HG03469 (cell line): ENCODE measurements around the gene C6orf132.
"Not testable (repeated sequence)": the region's sequence is repeated elsewhere in the genome, so short reads cannot be mapped to it uniquely, and the experiment has no call there.

Experiments
- ATAC-seq: cut with Tn5 transposase; IDR thresholded peaks from one replicate; pipeline ENCODE4 v1.9.1; 2021; ENCODE audit warnings: mild to moderate bottlenecking, moderate library complexity, moderate number of reproducible peaks; ENCODE audit not compliant: unreplicated experiment

Gene C6orf132, protein sequence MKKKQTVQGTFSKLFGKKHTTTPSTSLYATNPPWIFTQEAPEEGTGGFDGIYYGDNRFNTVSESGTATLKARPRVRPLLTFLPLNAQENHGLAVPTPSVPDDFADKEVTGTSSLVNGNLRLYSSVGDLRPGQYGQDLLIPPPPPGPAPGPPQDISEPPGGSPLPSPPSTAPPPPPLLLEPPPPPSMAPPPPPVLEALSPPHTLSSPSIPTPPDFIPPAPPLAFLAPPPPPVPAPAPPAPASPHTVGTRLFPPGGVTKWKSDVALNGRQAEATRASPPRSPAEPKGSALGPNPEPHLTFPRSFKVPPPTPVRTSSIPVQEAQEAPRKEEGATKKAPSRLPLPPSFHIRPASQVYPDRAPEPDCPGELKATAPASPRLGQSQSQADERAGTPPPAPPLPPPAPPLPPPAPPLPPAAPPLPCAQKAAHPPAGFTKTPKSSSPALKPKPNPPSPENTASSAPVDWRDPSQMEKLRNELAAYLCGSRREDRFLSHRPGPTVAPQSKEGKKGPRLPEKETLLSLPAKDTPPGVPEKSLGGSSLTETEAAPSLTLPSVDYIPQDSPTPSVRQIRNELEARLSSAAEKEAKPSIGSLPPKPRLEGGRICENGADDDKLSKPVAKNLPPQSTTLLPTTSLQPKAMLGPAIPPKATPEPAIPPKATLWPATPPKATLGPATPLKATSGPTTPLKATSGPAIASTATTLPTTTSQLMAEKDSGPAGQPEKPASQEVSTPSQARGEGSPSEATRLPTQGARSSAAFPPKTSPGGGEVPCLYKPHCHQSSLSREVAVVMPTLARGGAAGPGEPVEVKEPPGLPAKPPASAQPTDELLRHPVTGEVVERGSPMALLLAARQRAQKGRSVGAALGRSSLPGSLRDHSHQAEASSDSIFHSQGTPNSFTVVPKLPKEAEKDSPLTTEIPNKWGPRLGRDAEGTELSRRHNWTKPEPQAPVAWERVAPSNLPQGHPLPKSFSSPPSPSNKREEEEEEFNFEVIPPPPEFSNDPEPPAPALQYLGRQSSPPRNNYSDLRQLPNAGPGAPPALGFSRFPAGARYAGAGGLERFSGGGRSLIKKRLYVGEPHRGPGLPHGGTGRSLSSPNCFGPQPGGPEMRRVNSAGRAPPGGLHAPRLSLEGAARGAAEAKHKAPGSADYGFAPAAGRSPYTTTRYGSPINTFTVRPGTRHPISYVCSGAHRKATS

DNA sequence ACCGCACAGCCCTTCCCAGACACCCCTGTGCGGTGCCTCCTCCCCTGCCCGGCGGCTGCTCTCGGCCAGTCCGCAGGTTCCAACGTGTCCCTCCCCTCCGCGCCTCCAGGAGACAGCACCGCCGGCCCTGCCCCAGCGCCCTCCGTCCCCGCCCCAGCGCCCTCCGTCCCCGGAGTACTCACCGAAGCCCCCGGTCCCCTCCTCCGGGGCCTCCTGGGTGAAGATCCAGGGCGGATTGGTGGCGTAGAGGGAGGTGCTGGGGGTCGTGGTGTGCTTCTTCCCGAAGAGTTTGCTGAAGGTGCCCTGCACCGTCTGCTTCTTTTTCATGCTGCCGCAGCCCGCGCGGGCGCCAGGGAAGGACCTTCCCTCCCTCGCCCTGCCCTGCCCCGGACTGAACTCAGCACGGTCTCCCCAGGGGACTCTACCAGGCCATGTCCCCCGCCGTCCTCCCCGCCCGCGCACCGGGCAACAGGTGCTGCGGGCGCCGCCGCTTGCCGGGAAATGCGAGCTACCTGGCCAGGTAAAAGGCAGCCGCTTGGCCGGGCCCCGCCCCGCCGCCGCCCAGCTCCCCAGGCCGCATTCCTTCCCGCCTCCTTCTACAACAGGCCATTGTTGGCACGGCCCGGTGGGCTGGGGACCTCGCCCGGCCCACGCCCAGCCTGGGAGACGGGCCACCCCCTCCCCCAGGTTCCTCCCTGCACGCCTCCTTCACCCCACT, at the start of gene C6orf132:
C6orf132 (minus strand) TSS at position 503 of the 718 bp plus-strand sequence; CDS start at position 327, 176 bp downstream.
- no peak for ATAC-seq

DNA sequence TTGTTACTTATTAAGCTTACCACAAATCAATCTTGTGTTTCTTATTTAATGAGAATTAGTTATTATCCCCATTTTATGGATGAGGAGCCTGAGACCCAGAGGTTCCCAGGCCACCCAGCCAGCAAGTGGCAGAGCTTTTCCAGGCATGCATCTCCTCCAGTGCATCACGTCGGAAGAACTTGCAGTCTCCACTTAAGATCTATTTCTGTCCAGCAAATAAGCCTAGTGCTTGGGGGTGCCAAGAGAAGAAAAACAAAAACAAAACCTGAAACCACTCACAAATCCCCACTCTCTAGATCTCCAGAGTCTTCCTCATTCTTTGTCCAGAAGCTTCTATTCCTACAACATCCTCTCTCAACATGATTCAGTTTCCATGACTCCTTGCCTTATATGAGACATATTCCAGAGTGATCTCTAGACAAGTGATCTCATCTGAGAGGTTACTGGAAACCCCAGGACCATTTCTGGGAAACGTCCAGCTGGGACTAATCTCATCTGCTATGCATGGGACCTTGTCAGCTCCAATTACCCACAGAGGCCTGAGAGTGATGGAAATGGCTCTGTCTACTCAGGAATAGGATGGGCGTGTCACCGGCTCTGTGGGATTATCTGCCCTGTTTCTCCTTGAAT, 48.2 kb upstream of the C6orf132 start:
- ATAC-seq = no peak

DNA sequence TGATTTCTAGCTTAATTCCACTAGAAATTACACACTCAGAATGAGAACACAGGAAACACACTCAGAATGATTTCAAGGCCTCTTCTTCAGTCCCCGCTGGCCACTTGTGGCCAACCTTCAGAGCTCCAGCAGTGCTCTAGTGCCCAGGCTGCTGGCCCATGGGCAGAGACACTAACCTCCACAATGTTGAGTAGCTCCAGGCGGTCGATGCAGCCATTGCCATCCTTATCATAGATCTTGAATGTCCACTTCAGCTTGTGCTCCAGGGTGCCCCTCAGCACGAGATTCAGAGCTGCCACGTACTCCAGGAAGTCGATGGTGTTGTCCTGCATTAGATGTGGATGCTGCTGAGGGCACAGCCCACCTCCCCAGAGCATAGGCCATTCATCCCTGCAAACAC, 46.0 kb upstream of the C6orf132 start:
- no peak for ATAC-seq

DNA sequence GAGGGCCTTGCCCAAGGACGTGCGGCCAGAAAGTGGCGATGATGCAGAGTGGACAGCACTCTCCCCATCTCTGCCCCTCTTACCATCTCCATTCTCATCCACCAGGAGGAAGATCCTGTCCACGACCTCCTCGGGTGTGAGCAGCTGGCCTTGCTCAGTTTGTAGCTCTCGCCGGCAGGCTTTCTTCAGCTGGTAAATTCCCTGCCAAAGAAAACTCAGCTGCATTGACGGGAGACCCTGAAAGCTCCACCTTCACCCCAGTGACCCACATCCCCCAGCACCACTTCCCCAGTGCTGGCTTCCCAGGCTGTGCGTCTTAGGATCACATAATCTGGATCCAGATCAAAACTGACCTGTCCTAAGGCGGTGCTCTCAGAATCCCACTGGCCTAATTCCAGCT, 43.2 kb upstream of the C6orf132 start:
- ATAC-seq = no peak

DNA sequence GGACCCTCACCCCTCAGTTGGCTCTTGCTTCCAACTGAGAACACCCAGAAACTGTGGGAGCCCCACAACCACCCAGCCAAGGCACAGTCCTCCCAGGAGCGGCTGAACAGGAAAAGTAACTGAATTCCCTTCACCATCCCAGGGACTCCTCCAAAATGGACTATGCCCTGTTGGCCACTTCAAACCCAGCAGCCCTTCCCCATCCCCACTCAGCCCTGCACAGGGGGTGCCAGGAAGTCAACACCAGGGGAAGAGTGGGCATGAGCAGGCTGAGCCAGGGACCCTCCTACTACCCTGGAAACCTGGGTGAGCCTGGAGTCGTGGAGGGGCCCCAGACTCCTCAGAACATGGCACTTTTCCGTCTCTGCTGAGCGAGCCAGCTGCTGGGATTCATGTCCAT, 42.1 kb upstream of the C6orf132 start:
- ATAC-seq = no peak

DNA sequence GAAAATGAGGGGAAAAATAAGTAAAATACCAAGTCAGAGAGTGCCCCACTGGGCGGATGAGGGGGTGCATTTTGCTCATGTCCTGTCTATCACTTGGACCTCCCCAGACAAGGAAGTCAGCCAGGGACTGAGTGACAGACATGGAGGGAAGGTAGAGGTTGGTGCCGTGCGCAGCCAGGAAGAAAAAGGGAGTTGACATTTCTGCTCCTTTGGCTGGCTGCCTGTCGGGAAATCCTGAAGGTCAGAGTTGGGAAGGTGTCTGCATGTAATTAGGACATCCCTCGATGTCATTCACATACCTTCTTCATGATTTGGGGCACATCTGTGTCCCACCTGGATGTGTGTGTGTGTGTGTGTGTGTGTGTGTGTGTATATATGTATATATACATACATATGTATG, 39.7 kb upstream of the C6orf132 start:
- no peak for ATAC-seq

DNA sequence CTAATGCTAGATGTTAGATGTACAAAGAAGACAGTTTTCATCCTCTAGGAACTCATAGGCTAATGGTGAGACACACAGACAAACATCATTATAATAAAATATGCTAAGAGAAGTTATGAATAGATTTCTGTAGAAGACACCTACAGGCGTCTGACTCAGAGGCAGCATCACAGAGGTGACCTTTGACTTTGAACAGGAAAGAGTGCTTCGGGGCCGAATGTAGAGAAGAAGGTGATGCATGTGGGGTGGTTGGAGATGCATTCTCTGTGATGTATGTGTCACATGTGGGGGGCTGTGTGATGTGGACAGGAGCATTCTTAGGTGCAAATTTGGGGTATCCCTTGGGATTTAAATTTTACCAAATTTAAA, 37.5 kb upstream of the C6orf132 start:
- ATAC-seq = no peak

DNA sequence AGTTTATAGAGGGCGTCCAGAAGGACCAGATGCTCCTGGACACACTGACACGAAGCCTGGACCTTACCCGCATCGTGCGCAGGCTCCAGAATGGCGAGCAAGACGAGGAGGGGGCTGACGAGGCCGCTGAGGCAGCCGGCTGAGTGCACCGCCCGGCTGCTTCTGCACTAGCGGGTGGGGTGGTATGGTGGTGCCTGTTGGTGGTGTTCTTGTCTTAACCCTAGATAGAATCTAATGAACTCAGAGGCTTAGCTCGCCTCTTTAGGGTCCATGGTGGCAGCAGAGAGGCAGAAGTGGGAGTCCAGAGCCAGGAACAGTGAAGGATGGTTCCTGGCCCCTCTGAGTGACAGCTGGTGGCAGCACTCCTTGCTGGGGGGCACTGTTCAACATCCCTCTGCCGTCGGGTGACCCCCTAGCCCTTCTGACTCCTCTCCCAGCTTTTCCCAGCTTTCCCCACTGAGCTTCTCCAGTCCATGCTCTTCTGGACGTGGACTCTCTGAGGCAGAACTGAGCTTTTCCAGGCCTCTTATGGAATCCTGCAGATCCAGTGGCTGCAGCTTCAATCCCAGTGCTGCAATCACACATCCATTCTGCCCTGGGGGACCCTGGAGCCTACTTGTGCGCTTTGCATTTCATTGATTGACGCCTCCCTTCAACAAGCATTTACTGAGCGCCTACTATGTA, 37.0 kb upstream of the C6orf132 start:
- no peak for ATAC-seq

DNA sequence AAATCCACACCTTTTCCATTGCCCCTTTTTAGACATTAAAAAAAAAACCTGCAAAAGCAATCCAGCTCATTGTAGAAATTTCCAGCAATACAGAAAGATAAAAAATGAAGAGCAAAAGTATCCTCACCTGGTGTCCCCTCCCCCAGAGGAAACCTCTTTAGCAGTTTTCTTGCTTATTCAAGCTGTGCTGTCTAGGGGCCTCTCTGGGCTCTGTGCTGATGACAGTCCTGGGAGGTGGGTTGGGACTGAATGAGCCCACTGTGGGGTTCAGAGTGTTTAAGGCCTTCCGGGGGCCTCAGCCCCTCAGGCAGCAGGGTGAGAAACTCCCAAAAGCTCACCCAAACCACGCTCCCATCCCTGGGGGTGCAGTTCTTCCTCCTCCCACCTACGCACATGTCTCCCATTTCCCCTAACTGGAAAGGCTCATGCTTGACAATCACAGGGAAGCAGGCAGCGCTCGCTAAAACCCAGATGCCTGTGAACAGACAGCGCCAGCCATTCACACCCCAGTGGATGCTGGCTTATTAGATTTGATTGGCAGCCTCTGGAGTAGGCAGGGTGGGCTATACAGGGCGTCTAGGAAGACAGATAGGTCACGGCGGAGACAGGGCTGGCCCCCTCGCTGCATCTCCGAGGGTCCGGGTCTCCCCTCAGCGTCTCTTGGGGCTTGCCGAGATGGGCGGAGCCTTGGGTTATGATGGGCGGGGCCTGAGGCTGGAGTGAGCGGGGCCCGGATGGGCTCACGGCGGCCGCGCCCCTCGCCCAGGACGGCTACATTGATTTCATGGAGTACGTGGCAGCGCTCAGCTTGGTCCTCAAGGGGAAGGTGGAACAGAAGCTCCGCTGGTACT, 35.3 kb upstream of the C6orf132 start:
- no peak for ATAC-seq

DNA sequence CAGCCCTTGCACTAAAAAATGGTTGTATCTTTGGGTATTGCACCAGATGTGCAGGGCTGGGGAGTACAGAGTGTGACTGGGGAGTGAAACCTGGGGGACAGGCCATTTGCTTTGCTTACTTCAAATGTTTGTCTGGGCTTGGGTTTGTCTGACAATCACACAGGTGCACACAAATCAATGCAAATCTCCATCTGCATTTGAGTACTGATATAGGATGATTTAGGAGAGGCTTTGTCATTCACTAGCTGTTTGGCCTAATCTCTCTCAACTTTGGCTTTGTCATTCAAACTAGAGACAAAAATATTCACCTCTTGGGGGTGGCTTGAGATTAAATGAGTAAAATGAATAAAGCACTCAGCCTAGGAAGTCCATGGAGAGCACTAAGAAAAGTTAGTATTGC, 34.6 kb upstream of the C6orf132 start:
- no peak for ATAC-seq

DNA sequence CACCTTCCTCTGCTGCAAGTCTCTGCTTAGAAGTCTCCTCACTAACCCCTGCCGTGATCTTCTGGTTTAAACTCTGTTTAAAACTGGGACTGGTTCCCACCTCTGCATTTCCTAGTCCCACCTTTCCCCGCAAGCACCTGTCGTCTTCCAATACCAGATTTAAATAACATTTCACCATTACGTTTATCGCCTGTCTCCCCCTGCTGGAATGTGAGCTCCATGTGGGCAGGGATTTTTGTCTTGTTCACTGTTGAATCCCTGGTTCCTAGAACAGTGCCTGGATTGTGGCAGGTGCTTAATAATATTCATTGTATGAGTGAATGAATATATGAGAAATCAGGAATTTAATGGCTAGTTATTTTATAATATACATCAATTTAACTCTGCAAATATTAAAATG, 33.4 kb upstream of the C6orf132 start:
- no peak for ATAC-seq

DNA sequence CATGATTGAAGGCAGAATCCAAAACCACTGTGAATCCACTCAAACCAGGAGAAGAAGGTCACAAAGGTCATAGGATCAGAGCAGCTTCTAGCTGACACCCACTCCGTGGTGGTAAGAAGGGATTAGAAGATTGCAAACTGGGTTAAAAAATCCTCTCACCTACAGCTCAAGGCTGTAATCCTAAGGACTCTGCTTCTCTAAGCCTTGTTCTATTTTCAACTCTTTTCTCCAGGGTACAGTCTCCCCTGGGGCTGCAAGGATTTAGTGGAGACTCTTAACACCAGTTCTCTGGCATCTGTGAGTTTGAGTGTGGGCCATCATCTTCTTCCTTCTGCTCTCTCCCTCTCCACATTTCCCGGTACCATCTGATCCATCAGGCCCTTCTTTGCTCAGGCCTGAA, 30.7 kb upstream of the C6orf132 start, which contains the start of gene GUCA1A:
GUCA1A (plus strand) TSS at position 264 of the 400 bp plus-strand sequence. CDS start 250 bp downstream, outside the sequence.
- ATAC-seq = no peak

DNA sequence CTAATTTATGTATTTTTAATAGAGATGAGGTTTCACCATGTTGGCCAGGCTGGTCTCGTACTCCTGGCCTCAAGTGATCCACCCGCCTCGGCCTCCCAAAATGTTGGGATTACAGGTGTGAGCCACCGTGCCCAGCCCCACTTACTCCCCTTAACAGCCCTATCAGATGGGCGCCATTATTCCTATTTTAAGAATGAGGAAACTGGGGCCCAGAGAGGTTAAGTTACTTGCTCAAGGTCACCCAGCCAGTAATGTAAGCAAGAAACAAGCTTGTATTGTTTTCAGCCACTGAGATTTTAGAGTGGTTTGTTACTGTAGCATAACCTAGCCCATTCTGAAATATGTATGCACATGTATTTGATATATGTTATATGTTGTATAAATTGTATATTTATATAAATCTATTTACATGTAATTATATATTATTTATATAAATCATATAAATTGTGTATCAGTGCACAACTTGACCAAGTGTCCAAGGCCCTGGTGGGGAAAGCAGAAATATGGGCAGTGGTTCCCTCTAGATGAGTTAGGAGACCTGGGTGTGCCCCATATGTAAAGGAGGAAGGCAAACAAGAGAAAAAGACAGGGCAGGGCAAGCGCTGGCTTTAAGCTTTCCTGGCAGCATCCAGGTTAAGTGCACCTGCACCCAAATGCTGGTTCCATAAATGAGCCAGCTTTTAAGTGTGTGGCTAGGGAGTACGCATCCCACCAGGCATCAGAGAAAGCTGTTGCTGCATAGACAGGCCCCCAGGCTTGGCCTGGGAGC, 29.6 kb upstream of the C6orf132 start:
- ATAC-seq = no peak

DNA sequence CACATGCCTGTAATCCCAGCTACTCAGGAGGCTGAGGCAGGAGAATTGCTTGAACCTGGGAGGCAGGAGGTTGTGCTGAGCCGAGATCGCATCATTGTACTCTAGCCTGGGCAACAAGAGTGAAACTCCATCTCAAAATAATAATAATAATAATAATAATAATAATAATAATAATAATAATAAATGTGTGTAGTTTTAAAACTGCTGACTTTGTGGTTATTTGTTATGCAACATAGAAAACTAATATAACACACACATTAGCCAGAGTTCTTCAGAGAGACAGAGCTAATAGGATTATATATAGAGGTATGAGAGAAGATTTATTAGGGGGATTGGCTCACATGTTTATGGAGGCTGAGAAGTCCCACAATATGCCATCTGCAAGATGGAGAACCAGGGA, 27.4 kb upstream of the C6orf132 start:
- ATAC-seq = not testable (repeated sequence)

DNA sequence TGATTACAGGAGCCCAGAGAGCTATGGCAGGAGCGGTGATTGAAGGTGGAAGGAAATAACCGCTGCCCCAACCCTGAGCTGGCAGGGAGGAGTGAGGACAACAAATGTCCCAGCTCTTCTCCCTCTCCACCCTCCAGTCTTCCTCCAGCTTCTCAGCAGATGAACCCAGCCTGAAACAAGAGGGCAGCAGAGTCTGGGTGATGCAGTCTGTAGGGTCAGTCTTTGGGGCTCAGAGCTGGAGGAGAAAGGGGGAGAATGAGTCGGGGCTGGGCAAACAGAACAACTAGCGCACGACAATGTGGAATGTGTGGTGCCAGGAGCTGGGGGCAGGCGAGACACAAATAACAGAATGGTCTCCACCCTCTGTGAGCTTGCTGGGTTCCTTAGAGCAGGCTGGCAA, 26.2 kb upstream of the C6orf132 start:
- ATAC-seq = no peak

DNA sequence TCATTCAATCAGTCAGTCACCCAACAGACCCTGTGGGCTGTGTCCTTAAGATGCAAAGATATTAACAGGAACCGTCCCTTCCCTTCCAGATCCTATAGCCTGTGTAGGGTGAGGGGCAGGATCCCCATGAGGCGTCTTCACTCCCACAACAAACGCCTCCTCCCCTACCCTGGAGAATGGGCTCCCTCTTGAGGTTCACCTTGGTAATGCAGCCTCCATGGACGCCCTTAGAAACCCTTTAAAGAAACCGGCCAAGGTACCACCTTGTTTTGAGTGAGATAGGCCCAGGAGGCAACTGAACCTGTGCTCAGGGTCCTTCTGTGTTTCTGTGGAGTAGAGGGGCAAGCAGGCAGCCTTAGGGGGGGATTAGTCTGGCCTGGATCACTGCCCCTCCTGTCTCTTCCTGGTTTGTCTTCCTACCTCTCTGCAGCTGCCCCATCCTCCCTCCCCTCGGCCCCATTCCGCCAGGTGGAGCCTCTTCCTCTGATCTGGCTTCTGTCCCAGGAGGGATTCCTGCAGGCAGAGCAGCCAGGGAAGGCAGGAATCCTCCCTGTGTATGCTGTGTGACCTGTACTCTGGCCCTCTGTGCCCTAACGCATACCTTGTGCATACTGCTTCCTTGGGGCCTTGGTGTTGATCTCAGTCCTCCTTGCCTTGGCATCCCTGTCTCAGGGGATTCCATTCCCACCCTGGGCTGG, 24.2 kb upstream of the C6orf132 start:
- ATAC-seq = no peak

DNA sequence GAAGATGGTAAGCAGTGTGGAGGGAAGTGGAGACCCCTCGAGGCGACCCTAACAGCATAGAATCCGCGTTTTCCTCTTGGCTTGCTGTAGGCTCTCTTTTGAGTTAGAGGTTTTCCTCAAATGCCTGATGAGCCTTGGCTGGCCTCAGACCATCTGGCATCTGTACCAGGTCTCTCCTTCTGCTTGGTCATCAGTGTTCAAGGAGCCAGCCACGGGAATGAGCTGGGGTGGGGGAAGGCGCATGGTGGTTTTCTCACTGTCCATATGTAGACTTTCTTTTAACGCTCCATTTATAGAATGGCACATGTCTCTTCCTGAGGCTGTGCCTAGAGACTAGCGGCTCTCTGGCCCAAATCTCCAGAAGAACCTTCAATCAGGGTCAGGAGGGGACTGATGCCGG, 22.6 kb upstream of the C6orf132 start:
- no peak for ATAC-seq
